HG03108 (cell line): Measurements from ENCODE around the gene LCN15.
A peak's percentile ranks its signal among the peaks of the same experiment; 100 is the strongest.

Source experiments
- ATAC-seq: cut with Tn5 transposase; IDR thresholded peaks from one replicate; pipeline ENCODE4 v1.9.1; 2021; ENCODE audit warnings: moderate library complexity; ENCODE audit not compliant: unreplicated experiment

The LCN15 gene

GRCh38 chr9:136741883-136742571, 22.3 kb downstream of the LCN15 start:
- peak; percentile 53 for ATAC-seq

- no peak for ATAC-seq
Measured at GRCh38 chr9:136740971-136741882, 23.1 kb downstream of the LCN15 start.

- no peak for ATAC-seq
Measured at GRCh38 chr9:136740491-136740890, 23.8 kb downstream of the LCN15 start.

GRCh38 chr9:136740069-136740468, 24.2 kb downstream of the LCN15 start:
- no peak for ATAC-seq

GRCh38 chr9:136739509-136739908, 24.8 kb downstream of the LCN15 start:
- ATAC-seq = no peak

GRCh38 chr9:136738960-136739359, 25.4 kb downstream of the LCN15 start:
- no peak for ATAC-seq

GRCh38 chr9:136735812-136736480, 28.4 kb downstream of the LCN15 start:
- no peak for ATAC-seq

GRCh38 chr9:136734837-136735496, 29.4 kb downstream of the LCN15 start:
- no peak for ATAC-seq

GRCh38 chr9:136733611-136734010, 30.7 kb downstream of the LCN15 start:
- no peak for ATAC-seq

- no peak for ATAC-seq
Measured at GRCh38 chr9:136732444-136733178, 31.7 kb downstream of the LCN15 start.

- ATAC-seq = no peak
Measured at GRCh38 chr9:136729926-136730325, 34.4 kb downstream of the LCN15 start.

- ATAC-seq = no peak
Measured at GRCh38 chr9:136729144-136729543, 35.2 kb downstream of the LCN15 start.

- ATAC-seq = peak; percentile 25
Measured at GRCh38 chr9:136728548-136729123, 35.7 kb downstream of the LCN15 start.

GRCh38 chr9:136728080-136728547, 36.2 kb downstream of the LCN15 start:
- peak; percentile 59 for ATAC-seq

- ATAC-seq = no peak
Measured at GRCh38 chr9:136726631-136727191, 37.6 kb downstream of the LCN15 start.

- no peak for ATAC-seq
Measured at GRCh38 chr9:136726118-136726517, 38.2 kb downstream of the LCN15 start.

GRCh38 chr9:136725612-136726011, 38.7 kb downstream of the LCN15 start:
- ATAC-seq = no peak

GRCh38 chr9:136724772-136725171, 39.5 kb downstream of the LCN15 start:
- ATAC-seq = no peak

GRCh38 chr9:136723989-136724388, 40.3 kb downstream of the LCN15 start:
- ATAC-seq = no peak
